GM19023 (cell line): ENCODE data around the gene NT5C3A.
"Not testable (repeated sequence)": the region's sequence is repeated elsewhere in the genome, so short reads cannot be mapped to it uniquely, and the experiment has no call there.

Experiments used
- ATAC-seq: cut with Tn5 transposase; IDR thresholded peaks from one replicate; pipeline ENCODE4 v1.9.1; 2021; ENCODE audit warnings: mild to moderate bottlenecking, moderate library complexity; ENCODE audit not compliant: unreplicated experiment

The NT5C3A gene

DNA sequence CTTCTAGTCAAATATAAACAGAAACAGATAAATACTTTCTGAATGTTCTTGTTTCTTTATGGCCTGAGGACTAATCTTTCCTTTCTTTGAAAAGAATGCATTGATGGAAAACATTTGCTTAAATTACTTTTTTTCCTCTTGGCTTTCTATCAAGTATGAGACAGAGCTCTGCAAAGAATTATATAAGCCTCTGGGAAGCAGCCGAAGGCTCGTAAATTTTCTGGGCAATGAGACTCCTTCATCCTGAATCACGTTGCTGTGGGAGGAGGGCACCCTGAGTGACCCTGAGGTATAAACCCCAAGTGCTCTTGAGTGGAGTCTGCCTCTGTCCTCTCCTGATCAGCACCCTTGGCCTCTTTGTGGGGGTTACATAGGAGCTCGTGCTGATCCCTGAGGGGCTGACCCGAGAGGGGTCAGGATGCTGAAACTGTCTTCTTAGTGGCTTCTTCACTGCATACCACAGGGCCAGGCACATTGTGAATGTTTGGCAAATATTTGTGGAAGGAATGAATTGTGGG is 71.4 kb downstream of the NT5C3A start:
- not testable (repeated sequence) for ATAC-seq

DNA sequence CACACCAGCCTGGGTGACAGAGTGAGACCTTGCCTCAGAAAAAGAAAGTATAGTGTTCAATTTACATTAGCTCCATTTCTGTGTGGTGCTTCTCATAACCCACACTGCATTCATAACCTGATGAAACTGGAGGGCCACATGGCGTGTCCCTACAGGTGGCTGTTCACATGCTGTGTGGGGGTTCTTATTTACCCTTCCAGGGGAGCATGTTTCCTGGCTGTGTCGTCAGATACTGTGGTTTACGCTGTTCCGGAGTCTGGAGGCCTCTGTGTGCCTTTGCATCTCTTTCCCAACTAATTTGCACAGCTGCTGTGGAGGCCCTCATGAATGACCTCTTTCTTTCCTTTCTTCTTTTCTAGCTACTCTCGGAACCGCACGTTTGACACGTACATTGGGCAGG is 74.4 kb downstream of the NT5C3A start:
- peak; percentile 75 for ATAC-seq

DNA sequence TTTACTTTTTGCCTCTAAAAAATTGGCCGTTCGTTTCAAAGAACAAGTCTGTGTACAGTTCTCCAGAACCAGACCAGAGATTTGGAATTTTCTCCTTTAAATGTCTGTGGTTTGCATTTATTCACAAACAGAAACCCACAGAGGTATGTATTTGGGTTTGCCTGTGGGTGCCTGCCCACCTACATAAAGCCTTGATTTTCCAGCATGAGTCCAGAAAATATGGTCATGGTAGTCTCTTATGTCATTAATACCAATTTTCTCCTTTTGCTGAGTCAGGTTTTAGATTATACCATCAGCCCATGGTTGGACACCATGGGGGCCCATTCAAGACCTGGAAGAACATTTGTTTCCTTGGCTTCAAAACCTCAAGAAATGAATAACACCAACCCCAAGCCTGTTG is 82.7 kb downstream of the NT5C3A start:
- ATAC-seq = not testable (repeated sequence)

DNA sequence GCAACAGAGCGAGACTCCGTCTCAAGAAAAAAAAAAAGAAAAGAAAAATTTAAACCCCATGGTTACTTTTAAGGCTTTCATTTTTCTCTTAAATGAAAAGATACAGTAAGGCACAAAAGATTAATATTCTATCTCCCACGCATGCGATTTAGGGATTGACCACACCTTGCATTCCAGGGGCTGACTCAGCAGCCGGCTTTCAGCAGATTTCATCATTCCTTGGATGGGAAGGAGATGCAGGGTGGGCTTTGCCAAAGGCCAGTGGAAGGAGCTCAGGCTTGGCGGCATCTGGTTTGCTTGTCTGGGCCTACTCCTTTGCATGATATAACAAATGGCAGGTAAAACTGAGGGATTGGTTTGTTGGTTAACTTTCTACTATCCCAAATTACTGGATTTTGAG is 83.3 kb downstream of the NT5C3A start:
- not testable (repeated sequence) for ATAC-seq

- not testable (repeated sequence) for ATAC-seq
Measured at GRCh38 chr7:32977159-32977558, 85.4 kb downstream of the NT5C3A start.

GRCh38 chr7:32971967-32972366 is 90.6 kb downstream of the NT5C3A start:
- ATAC-seq = not testable (repeated sequence)

DNA sequence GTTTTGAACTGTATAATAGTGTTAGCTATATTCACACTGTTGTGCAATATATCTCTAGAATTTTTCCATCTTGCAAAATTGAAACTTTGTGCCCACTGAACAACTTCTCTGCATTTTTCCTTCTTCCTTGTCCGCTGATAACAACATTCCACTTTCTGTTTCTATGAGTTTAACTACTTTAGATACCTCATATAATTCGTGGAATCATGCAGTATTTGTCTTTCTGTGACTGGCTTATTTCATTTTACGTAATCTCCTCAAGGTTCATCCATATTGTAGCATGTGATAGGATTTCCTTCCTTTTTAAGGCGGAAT is 95.4 kb downstream of the NT5C3A start:
- ATAC-seq = not testable (repeated sequence)

GRCh38 chr7:32966489-32967267 is 95.9 kb downstream of the NT5C3A start:
- ATAC-seq = not testable (repeated sequence)

DNA sequence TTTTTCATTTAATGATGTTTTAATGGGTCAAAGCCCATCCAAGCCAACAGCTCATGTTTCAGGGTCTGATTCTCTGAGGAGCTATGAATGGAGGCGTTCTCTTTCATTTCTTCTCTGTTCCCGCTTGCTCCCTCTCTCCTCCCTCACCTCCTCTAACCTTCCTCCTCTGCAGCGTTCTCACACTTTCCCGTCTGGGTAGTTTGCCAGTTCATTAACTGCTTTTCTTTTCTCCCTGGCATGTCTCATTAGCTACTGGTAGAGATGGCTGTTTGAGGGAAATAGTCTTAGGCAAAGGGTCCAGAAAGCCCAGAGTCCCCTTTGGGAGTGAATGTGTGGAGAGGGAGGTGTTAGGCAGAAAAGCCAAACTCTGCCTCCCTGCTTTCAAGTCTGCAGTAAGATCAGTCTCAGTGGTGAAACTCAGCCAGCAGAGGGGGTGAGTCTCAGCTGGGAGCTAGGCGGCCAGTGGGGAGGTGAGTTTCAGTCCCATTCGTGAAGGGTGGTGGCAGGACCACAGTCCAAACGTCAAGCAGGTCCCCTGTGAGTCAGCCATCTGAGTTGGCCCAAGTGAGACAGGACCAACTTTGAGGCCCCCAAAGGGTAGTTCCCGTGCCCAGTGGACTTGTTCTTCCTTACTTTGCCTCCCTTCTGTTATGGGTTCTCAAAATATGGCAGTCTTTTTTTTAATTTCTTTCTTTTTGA is 98.0 kb downstream of the NT5C3A start:
- peak; percentile 97 for ATAC-seq
